HepG2 (cell line): ENCODE data around the gene HP1BP3. TPM values are rescaled to one million over a fixed set of nuclear protein-coding genes. Genes with fewer than 3 reads are reported as not detected.

Experiments used
- ARID2 ChIP-seq: sonication (generic); formaldehyde crosslinking; IDR thresholded peaks from 2 replicates; pipeline ENCODE4 v1.8.1; 2022; ENCODE audit warnings: mild to moderate bottlenecking, missing genetic modification reagents, borderline replicate concordance
- HNRNPH1 ChIP-seq: fragments of 200-400 bp; formaldehyde crosslinking; optimal IDR thresholded peaks from 2 replicates; pipeline ENCODE3; 2017; ENCODE audit warnings: mild to moderate bottlenecking, low read depth, low read length
- SMARCC2 ChIP-seq: fragments of 450-650 bp; IDR thresholded peaks from 2 replicates; pipeline ENCODE4 v1.6.1; 2017; ENCODE audit warnings: antibody characterized with exemption, mild to moderate bottlenecking
- ZBTB39 ChIP-seq: sonication (generic); formaldehyde crosslinking; IDR thresholded peaks from 2 replicates; pipeline ENCODE4 v1.5.0; 2020; ENCODE audit warnings: missing genetic modification reagents
- ZHX2 ChIP-seq, 2 experiments: sonication (generic) in 1 of 2; formaldehyde crosslinking in 1 of 2; IDR thresholded peaks; 2 replicates each; pipeline versions ENCODE4 v1.6.1 to v1.9.0; 2014 to 2022; ENCODE audit warnings: antibody characterized with exemption in 1 of 2, borderline replicate concordance in 1 of 2, inconsistent platforms in 1 of 2, low read depth in 1 of 2, missing genetic modification reagents in 1 of 2
- ZNF329 ChIP-seq: sonication (generic); formaldehyde crosslinking; IDR thresholded peaks from 2 replicates; pipeline ENCODE4 v1.9.0; 2021; ENCODE audit warnings: low read depth, mild to moderate bottlenecking, missing genetic modification reagents
- ZZZ3 ChIP-seq: sonication (generic); formaldehyde crosslinking; IDR thresholded peaks from 2 replicates; pipeline ENCODE4 v1.4.0; 2020; ENCODE audit warnings: missing genetic modification reagents, mild to moderate bottlenecking, borderline replicate concordance
- polyA plus RNA-seq, 8 experiments: library from polyadenylated mRNA; depleted of rRNA in 3 of 8; stranded (reverse) in 7 of 8; unstranded in 1 of 8; fragments of >200 nt; fragmentation: Illumina TruSeq in 4 of 8; extraction: Trizol in 4 of 8; gene quantifications; 2 replicates each; pipeline versions ENCODE4 v1.2.1 to v1.2.3, GENCODE V29; 2011 to 2016; ENCODE audit warnings: low read depth in 4 of 8, missing spikeins in 1 of 8, mixed read lengths in 1 of 8; ENCODE audit not compliant: insufficient read depth in 1 of 8
- total RNA-seq, 5 experiments: library from RNA; depleted of rRNA; stranded (reverse); fragments of >200 nt; fragmentation: Illumina TruSeq; extraction: Trizol; gene quantifications; 2 replicates each; pipeline ENCODE4 v1.2.3, GENCODE V29; 2016; ENCODE audit warnings: low read depth in 1 of 5
- TF ChIP-seq, protein P1 (sequence below): sonication (generic); formaldehyde crosslinking; IDR thresholded peaks from 2 replicates; pipeline ENCODE4 v1.4.0; 2020; ENCODE audit warnings: low read depth, mild to moderate bottlenecking, missing genetic modification reagents
- TF ChIP-seq, protein P2 (sequence below): sonication (generic); formaldehyde crosslinking; IDR thresholded peaks from 2 replicates; pipeline ENCODE4 v1.4.0; 2020; ENCODE audit warnings: missing genetic modification reagents
- TF ChIP-seq, protein P3 (sequence below): sonication (generic); formaldehyde crosslinking; IDR thresholded peaks from 2 replicates; pipeline ENCODE4 v1.5.0; 2020; ENCODE audit warnings: mild to moderate bottlenecking, missing genetic modification reagents
- TF ChIP-seq, protein P4 (sequence below): sonication (generic); formaldehyde crosslinking; IDR thresholded peaks from 2 replicates; pipeline ENCODE4 v1.5.1; 2020; ENCODE audit warnings: mild to moderate bottlenecking, missing genetic modification reagents, moderate library complexity

The HP1BP3 gene
- total and polyA plus RNA-seq, 2 of the 13 experiments (the other 11 are each of a cell fraction or from before 2014, with no cell fraction given), result 98.5 to 137 TPM

- TF ChIP-seq SMARCC2 (no peak), ARID2 (CRISPR knock-in tag) (no peak), HNRNPH1 (no peak), ZHX2 (IDR thresholded peaks at IDR 0.05; ENCODE audit: low read depth) (peak; percentile 60; the same call in 1 of the 2 replicates), ZHX2 (CRISPR knock-in tag; IDR thresholded peaks at IDR 0.05; ENCODE audit: borderline replicate concordance) (no peak), ZNF329 (CRISPR knock-in tag) (no peak), ZBTB39 (no peak), ZZZ3 (CRISPR knock-in tag) (no peak)
- TF ChIP-seq, protein P1, sequence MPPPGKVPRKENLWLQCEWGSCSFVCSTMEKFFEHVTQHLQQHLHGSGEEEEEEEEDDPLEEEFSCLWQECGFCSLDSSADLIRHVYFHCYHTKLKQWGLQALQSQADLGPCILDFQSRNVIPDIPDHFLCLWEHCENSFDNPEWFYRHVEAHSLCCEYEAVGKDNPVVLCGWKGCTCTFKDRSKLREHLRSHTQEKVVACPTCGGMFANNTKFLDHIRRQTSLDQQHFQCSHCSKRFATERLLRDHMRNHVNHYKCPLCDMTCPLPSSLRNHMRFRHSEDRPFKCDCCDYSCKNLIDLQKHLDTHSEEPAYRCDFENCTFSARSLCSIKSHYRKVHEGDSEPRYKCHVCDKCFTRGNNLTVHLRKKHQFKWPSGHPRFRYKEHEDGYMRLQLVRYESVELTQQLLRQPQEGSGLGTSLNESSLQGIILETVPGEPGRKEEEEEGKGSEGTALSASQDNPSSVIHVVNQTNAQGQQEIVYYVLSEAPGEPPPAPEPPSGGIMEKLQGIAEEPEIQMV, result 0 out of 2 replicates have a peak, but pooled peaks have one; percentile 51
- TF ChIP-seq, protein P2, sequence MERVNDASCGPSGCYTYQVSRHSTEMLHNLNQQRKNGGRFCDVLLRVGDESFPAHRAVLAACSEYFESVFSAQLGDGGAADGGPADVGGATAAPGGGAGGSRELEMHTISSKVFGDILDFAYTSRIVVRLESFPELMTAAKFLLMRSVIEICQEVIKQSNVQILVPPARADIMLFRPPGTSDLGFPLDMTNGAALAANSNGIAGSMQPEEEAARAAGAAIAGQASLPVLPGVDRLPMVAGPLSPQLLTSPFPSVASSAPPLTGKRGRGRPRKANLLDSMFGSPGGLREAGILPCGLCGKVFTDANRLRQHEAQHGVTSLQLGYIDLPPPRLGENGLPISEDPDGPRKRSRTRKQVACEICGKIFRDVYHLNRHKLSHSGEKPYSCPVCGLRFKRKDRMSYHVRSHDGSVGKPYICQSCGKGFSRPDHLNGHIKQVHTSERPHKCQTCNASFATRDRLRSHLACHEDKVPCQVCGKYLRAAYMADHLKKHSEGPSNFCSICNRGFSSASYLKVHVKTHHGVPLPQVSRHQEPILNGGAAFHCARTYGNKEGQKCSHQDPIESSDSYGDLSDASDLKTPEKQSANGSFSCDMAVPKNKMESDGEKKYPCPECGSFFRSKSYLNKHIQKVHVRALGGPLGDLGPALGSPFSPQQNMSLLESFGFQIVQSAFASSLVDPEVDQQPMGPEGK, result peak; percentile 49; the same call in 1 of the 2 replicates
- TF ChIP-seq, protein P3, sequence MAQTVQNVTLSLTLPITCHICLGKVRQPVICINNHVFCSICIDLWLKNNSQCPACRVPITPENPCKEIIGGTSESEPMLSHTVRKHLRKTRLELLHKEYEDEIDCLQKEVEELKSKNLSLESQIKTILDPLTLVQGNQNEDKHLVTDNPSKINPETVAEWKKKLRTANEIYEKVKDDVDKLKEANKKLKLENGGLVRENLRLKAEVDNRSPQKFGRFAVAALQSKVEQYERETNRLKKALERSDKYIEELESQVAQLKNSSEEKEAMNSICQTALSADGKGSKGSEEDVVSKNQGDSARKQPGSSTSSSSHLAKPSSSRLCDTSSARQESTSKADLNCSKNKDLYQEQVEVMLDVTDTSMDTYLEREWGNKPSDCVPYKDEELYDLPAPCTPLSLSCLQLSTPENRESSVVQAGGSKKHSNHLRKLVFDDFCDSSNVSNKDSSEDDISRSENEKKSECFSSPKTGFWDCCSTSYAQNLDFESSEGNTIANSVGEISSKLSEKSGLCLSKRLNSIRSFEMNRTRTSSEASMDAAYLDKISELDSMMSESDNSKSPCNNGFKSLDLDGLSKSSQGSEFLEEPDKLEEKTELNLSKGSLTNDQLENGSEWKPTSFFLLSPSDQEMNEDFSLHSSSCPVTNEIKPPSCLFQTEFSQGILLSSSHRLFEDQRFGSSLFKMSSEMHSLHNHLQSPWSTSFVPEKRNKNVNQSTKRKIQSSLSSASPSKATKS (CRISPR knock-in tag), result no peak
- TF ChIP-seq, protein P4, sequence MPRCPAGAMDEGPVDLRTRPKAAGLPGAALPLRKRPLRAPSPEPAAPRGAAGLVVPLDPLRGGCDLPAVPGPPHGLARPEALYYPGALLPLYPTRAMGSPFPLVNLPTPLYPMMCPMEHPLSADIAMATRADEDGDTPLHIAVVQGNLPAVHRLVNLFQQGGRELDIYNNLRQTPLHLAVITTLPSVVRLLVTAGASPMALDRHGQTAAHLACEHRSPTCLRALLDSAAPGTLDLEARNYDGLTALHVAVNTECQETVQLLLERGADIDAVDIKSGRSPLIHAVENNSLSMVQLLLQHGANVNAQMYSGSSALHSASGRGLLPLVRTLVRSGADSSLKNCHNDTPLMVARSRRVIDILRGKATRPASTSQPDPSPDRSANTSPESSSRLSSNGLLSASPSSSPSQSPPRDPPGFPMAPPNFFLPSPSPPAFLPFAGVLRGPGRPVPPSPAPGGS (CRISPR knock-in tag), result no peak
Measured at GRCh38 chr1:20732588-20733359, 54.3 kb downstream of the HP1BP3 start, which contains the start of gene SH2D5 (continued).
